ENCODE results near the gene EBF3.

Gene EBF3

GRCh38 chr10:129831150-129831549 is 132.9 kb downstream of the EBF3 start:
- no peak for DNase-seq

- no peak for DNase-seq
Measured at GRCh38 chr10:129825826-129826225, 138.2 kb downstream of the EBF3 start.

DNA sequence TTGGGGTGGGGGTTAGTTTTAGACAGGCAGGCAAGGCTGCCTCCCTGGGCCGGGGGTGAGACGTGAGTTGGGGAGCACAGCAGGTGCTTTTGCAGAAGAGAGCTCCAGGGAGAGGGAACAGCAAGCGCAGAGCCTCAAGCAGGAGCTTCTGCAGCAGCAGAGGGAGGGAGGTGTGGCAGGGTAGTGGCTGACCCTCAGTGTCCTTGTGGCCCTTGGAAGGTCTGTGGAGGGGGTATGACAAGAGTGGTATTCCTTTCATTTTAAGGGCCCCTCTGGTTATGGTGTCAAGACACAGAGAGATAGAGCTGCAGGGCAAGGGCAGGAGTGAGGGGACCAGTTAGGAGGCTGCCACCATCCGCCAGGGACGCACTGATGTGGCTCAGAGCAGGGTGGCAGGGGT is 138.9 kb downstream of the EBF3 start:
- DNase-seq, result no peak

DNA sequence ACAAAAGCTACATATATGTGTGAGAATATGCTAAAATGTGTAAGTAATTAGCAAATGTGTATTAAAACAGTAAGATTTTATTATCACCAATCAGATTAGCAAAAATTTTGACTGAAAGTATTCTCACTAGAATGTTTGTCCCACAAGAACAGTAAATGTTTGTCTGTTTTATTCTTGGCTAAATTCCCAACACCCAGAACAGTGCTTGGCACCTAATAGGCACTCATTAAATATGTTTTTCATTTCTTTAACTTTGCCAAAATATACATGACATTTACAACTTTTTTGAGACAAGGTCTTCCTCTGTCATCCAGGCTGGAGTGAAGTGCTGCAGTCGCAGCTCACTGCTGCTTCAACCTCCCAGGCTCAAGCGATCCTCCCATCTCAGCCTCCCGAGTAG is 143.6 kb downstream of the EBF3 start:
- DNase-seq, result no peak

DNA sequence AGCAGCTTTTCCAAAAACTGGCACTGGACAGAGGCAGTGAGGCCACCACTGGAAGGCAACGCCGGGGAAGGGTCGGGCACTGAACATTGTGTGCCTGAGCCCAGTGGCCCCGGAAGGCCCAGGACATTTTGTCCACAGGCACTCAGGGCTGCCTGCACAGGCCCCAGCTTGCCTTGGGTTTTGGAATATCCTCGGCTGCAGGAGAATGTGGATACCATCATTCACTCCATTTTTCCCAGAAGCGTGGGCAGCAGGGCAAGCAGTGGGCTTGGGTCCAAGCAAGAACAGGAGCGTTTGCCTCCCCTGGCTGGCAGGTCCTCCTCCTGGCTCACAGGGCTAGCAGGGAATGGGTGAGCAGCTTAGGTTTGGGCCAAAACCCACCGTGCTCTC is 147.4 kb downstream of the EBF3 start:
- DNase-seq, result no peak

GRCh38 chr10:129815898-129816655 is 148.0 kb downstream of the EBF3 start:
- DNase-seq, result no peak

- DNase-seq, result no peak
Measured at GRCh38 chr10:129814681-129815646, 149.1 kb downstream of the EBF3 start.

GRCh38 chr10:129812398-129812797 is 151.7 kb downstream of the EBF3 start:
- DNase-seq, result no peak

DNA sequence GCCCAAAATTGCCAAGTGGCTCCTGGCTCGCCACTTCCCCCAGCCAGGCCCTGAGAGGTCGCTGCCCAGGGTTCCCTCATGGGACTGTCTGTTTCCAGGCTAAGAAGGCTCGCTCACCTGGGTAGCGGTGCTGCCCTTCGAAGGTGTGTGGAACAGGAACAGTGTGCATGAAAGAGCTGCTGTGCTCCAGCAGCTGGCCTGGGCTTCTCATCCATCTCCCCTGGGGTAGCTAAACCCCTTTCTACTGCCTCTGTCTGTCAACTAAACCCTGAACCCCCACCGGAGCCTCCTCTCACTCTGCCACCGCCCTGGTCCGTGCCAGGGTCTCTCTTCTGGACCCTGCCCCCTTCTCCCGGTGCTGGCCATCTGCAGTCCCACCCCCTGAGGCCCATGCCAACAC is 152.9 kb downstream of the EBF3 start:
- no peak for DNase-seq

DNA sequence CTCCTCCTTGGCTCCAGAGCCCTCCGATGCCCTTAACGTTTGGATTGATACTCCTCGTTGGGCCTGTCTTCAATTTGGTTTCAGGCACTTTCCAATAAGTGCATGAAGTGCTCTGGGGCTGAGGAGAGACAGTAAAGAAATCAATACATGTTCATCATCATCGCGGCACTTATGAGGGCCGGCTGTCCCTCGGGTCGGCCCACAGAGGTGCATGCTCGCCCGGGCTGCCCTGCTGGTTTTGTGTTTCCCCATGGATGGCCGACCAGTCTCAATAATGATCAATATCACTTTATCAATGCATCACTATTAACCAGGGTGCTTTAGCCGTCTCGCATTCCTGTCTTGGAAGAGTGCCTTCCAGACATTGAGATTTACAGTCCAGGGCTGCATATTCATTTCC is 154.2 kb downstream of the EBF3 start:
- DNase-seq, result no peak

DNA sequence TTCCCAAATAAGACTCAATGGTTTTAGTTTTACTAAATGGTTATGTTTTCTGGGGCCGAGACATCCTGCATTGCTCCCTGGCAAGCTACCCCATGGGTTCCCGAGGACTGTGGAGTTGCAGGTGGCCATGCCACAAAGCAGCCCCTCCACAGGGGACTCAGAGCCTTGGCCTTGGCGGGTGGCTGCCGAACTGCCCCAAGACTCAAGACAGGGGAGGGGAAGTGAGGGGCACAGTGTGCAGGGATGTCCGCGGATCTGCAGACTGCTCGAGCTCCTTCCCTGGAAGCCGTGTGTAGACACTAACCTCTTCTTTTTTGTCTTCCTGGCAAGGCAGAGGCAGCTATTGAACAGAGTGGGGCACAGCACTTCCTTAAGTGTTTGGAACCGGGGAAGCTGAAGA is 154.6 kb downstream of the EBF3 start:
- DNase-seq, result no peak

DNA sequence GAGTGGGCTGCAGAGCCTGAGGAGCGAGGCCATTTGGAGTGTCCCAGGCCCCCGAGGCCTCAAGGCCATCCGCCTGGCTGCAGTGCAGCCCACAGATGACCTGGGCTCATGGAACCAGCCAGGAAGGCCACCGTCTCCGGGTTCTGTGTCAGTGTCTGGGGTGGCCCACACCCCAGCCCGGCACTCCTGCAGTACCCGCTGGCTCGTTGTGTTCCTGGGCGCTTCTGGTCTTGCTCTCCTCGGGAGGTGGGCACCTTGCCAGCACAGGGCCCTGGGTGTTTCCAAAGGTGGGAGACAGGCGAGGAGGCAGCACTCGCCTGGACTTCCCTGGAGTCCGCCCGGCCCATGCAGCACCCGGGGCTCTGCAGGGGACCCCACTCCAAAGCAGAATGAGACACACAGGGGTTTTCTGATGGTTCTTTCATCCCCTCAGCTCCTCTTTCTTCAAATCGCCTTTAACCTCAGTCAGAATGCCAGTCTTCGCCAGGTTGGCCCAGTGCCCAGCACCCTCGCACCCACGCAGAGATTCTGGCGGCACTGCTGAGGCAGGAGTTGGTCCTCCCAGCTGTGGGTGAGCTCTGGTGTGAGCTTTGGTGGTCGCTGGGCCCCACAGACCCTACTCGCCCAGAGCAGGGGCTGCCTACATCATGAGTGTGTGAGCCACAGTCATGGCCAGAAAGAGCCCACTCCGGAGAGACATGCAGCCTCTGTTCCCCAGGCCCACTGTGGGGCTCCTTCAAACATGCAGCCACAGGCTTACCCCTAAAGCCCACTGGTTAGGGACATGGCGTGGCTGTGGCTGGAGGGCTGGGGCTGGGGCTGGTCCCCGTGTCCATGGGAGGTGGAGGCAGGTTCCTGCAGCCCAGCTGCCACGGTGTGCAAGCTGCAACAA is 155.7 kb downstream of the EBF3 start:
- DNase-seq, result no peak

DNA sequence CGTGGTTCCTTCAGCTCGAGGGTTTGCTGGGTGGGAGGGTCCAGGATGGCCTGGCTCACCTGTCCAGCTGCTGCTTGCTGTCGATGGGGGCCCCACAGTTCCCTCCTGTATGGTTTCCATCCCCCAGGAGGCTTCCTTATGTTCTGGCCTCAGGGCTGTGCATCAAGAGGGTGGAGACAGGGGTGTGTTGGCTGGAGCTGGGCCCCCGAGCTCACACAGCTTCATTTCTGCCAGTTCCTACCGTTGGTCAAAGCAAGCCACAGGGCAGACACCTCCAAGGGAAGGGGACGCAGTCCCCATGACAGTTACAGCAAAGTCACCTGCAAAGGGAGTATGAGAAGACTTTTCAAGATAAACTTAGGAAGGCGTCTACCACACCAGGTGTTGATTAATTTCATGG is 156.9 kb downstream of the EBF3 start:
- DNase-seq, result no peak

GRCh38 chr10:129800796-129801340 is 163.2 kb downstream of the EBF3 start:
- no peak for DNase-seq

GRCh38 chr10:129799942-129800341 is 164.1 kb downstream of the EBF3 start:
- DNase-seq, result no peak

DNA sequence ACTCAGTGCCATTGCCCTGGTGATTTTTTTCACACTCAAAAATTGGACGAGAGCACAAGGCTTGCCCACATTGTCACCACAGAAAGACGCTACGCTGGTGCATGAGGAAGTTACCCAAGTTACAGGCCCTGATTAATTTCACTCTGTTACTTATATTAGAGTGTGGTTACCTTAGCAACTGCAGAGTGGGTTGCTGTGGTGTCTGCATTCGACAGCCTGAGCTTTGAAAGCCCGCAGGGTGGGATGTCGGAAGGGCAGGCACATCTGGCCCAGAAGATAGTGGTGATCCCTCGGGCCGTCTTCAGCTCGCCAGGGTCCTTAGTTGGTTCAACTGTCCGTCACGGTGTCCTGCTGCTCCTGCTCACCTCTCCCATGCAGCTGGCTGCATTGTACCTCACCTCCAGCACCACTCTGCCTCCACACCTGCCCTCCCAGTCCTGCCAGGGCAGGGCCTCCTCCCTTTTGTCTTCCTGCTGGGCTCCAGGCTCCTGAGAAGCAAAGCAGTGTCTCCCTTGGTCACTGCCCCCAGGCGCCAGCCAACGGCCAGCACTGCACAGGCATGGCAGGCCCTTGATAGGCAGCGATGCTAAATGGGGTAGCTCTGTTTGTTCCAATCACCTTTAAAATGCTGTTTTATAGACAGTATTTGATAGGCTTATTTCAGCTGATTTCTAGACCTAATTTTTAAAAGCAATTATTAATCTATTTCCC is 167.2 kb downstream of the EBF3 start:
- no peak for DNase-seq

GRCh38 chr10:129793996-129794395 is 170.1 kb downstream of the EBF3 start:
- no peak for DNase-seq

GRCh38 chr10:129793479-129793878 is 170.6 kb downstream of the EBF3 start:
- DNase-seq, result no peak

DNA sequence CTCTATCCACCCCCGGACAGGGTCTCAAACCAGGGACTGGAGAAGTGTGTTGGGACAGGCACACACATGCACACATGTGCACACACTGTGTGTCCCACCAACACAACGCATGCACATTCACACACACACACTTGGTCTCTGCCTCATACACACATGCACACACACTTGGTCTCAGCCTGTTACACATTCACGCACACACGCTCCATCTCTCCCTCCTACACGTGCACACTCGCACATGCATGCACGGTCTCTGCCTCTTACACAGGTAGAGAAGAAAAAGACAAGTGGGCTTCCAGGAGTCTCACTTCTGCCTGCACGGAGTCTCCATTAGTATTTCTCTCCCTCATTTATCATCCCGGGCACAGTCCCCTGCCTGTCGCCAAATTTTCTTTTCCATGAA is 171.2 kb downstream of the EBF3 start:
- DNase-seq, result no peak

DNA sequence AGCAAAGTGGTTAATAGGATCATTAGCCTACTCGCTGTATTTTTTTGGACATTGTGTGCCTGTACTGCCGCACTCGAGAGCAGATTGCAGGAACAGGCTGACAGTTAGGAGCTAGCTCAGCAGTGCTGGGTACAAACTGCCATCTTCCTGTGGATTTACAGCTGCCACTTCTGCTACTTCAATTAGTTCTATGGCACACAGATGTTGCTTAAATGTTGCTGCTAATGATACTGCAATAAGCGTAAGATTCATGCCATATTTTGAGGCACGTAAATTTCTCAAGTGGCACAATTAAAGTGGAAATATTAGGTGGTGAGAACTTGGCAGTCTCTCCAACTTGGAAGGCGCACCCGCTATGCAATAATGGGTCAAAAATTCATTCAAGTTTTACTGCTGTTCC is 171.9 kb downstream of the EBF3 start:
- no peak for DNase-seq

DNA sequence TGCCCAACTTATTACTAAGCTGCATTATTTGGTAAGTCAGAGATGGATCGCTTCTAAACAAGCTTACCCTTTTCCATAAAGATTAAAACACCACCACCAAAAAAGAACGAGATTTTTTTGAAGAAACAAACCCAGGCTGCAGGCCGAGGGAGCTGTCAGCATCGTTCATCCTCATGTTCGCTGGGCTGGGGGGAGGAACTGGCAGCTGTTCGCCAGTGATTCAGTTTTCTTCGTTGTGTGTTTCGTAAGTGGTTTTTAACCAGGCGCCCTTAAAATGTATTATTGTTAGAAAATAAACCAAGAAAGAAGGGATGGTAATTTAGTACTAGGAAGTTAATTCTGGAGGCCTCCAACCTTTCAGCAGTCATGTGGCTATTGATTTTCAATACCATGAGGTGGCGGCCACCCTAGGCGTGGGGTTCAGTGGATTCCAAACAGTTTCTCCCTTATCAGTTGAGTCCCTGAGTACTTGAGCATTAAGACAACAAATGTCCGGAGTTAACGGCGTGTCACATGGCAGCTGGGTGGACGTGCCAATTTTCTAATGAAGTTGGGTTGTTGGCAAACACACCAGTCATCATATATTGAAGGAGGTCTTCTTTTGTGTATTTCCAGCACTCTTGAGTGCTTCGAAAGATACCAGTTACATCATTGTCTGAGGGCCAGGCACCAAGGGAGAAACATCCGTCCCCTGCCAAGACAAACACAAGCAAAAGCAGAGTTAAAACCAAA is 173.2 kb downstream of the EBF3 start:
- DNase-seq, result no peak
